ENCODE data around the gene ZFAND5. TPM values are rescaled to one million over a fixed set of nuclear protein-coding genes. Genes with fewer than 3 reads are reported as not detected.

Gene ZFAND5
- polyA plus RNA-seq, 1 donor from 2014 or later: 338 TPM

DNA sequence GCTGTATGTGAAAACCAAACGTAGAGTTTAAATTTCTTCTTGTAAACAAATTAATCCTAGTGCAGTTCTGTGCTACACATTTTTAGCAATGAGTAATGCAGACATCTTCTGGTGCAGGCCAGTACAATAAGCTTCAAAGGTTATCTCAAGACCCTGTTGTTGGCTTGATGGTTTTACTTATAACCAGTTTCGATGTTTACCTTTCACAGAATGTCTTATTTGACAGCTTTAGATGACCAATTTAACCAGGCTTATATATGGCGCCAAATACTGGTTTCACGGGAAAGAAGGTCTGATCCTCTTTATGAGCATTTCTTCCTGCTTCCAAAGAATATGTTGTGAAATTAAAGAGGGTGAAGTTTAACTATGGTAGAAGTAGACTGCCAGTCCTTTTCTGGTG is 9.9 kb downstream of the ZFAND5 start:
- peaks cover 41% of the 10 kb centered on the region for H4K20me1 ChIP-seq (ENCODE audit: insufficient read depth)
- H3K27me3 ChIP-seq (ENCODE audit: insufficient read depth, low read depth, low read length): no peaks in the 10 kb centered on the region
- no peaks in the 10 kb centered on the region for H3K9me2 ChIP-seq (ENCODE audit: insufficient read depth, low read length)
- H3K4me2 ChIP-seq (ENCODE audit: low read length): no peak overlapping the region
- peaks cover 48% of the 10 kb centered on the region for H3K79me2 ChIP-seq (replicated peaks; ENCODE audit: insufficient read depth, low read length)
- H3K9ac ChIP-seq (ENCODE audit: low read length): no peak overlapping the region
- no peak overlapping the region for H3K4me3 ChIP-seq (ENCODE audit: low read length)
- no peaks in the 10 kb centered on the region for H3K9me3 ChIP-seq (ENCODE audit: low read length)
- H3K27ac ChIP-seq (ENCODE audit: low read length): no peak overlapping the region
- H2AFZ ChIP-seq (ENCODE audit: low read depth, low read length): no peak overlapping the region
- H3K36me3 ChIP-seq (ENCODE audit: insufficient read depth, low read length): peaks cover 15% of the 10 kb centered on the region
- no peaks in the 10 kb centered on the region for H3F3A ChIP-seq (ENCODE audit: insufficient read depth, low read length, poor library complexity, severe bottlenecking)
- TF ChIP-seq, protein P1, sequence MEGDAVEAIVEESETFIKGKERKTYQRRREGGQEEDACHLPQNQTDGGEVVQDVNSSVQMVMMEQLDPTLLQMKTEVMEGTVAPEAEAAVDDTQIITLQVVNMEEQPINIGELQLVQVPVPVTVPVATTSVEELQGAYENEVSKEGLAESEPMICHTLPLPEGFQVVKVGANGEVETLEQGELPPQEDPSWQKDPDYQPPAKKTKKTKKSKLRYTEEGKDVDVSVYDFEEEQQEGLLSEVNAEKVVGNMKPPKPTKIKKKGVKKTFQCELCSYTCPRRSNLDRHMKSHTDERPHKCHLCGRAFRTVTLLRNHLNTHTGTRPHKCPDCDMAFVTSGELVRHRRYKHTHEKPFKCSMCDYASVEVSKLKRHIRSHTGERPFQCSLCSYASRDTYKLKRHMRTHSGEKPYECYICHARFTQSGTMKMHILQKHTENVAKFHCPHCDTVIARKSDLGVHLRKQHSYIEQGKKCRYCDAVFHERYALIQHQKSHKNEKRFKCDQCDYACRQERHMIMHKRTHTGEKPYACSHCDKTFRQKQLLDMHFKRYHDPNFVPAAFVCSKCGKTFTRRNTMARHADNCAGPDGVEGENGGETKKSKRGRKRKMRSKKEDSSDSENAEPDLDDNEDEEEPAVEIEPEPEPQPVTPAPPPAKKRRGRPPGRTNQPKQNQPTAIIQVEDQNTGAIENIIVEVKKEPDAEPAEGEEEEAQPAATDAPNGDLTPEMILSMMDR (IDR thresholded peaks at IDR 0.05; ENCODE audit: poor library complexity, severe bottlenecking): no peak
- TF ChIP-seq EZH2 (IDR thresholded peaks at IDR 0.05; ENCODE audit: borderline replicate concordance, insufficient read depth, low read length, poor library complexity, severe bottlenecking): no peak
- no peak for TF ChIP-seq MXI1 (conservative IDR thresholded peaks at IDR 0.05; ENCODE audit: poor library complexity, severe bottlenecking)
- TF ChIP-seq, protein P2, sequence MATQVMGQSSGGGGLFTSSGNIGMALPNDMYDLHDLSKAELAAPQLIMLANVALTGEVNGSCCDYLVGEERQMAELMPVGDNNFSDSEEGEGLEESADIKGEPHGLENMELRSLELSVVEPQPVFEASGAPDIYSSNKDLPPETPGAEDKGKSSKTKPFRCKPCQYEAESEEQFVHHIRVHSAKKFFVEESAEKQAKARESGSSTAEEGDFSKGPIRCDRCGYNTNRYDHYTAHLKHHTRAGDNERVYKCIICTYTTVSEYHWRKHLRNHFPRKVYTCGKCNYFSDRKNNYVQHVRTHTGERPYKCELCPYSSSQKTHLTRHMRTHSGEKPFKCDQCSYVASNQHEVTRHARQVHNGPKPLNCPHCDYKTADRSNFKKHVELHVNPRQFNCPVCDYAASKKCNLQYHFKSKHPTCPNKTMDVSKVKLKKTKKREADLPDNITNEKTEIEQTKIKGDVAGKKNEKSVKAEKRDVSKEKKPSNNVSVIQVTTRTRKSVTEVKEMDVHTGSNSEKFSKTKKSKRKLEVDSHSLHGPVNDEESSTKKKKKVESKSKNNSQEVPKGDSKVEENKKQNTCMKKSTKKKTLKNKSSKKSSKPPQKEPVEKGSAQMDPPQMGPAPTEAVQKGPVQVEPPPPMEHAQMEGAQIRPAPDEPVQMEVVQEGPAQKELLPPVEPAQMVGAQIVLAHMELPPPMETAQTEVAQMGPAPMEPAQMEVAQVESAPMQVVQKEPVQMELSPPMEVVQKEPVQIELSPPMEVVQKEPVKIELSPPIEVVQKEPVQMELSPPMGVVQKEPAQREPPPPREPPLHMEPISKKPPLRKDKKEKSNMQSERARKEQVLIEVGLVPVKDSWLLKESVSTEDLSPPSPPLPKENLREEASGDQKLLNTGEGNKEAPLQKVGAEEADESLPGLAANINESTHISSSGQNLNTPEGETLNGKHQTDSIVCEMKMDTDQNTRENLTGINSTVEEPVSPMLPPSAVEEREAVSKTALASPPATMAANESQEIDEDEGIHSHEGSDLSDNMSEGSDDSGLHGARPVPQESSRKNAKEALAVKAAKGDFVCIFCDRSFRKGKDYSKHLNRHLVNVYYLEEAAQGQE (IDR thresholded peaks at IDR 0.05; ENCODE audit: borderline replicate concordance): no peak
- TF ChIP-seq SMC3 (conservative IDR thresholded peaks at IDR 0.05; ENCODE audit: poor library complexity): no peak
- TF ChIP-seq TAF1 (IDR thresholded peaks at IDR 0.05; ENCODE audit: low read depth): no peak

DNA sequence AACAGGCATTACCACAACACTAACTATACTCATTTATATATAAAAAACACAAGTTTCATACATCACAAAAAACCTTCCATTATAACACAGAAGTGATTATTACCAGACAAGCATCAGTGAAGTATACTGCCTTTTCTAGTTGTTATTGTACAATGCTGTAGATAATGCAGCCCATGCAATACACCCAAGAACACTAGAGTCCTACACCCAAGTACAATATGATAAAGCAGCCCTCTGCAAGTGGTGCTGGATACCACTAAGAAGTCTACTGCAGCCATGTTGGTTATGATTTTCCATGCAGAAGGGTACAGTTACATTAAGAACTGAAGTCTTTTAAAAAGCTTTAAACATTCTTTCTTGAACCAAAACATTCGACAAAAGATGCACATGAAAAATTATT is 10.3 kb downstream of the ZFAND5 start:
- no peaks in the 10 kb centered on the region for H3K27me3 ChIP-seq (ENCODE audit: insufficient read depth, low read depth, low read length)
- H2AFZ ChIP-seq (ENCODE audit: low read depth, low read length): no peak overlapping the region
- no peaks in the 10 kb centered on the region for H3K9me2 ChIP-seq (ENCODE audit: insufficient read depth, low read length)
- peaks cover 44% of the 10 kb centered on the region for H3K79me2 ChIP-seq (replicated peaks; ENCODE audit: insufficient read depth, low read length)
- no peak overlapping the region for H3K4me2 ChIP-seq (ENCODE audit: low read length)
- no peaks in the 10 kb centered on the region for H3F3A ChIP-seq (ENCODE audit: insufficient read depth, low read length, poor library complexity, severe bottlenecking)
- peaks cover 12% of the 10 kb centered on the region for H3K36me3 ChIP-seq (ENCODE audit: insufficient read depth, low read length)
- no peak overlapping the region for H3K27ac ChIP-seq (ENCODE audit: low read length)
- H3K9me3 ChIP-seq (ENCODE audit: low read length): no peaks in the 10 kb centered on the region
- TF ChIP-seq EP300 (conservative IDR thresholded peaks at IDR 0.05; ENCODE audit: poor library complexity, severe bottlenecking) (no peak), TAF1 (IDR thresholded peaks at IDR 0.05; ENCODE audit: low read depth) (no peak), EZH2 (IDR thresholded peaks at IDR 0.05; ENCODE audit: borderline replicate concordance, insufficient read depth, low read length, poor library complexity, severe bottlenecking) (no peak), SMC3 (conservative IDR thresholded peaks at IDR 0.05; ENCODE audit: poor library complexity) (no peak), RAD21 (conservative IDR thresholded peaks at IDR 0.05) (no peak), MXI1 (conservative IDR thresholded peaks at IDR 0.05; ENCODE audit: poor library complexity, severe bottlenecking) (no peak), POLR2AphosphoS5 (IDR thresholded peaks at IDR 0.05) (no peak)
- TF ChIP-seq, protein P1 (IDR thresholded peaks at IDR 0.05; ENCODE audit: poor library complexity, severe bottlenecking): no peak
- TF ChIP-seq, protein P2 (IDR thresholded peaks at IDR 0.05; ENCODE audit: borderline replicate concordance): no peak
- no peak overlapping the region for H3K9ac ChIP-seq (ENCODE audit: low read length)
- peaks cover 40% of the 10 kb centered on the region for H4K20me1 ChIP-seq (ENCODE audit: insufficient read depth)
- H3K4me3 ChIP-seq (ENCODE audit: low read length): no peak overlapping the region

All from neural cell (in vitro differentiated cells).